Stimulated activated CD8-positive, alpha-beta memory T cell treated with anti-CD3 and anti-CD28 coated beads, Interleukin-12 subunit alpha, Interleukin-12 subunit beta, amount 100 ng/mL, for 4 hours (primary cell): ENCODE measurements around the gene DDAH1.

Experiments
- DNase-seq: peaks from one replicate; pipeline ENCODE4 v3.0.0-alpha.2; 2020; ENCODE audit warnings: low read depth

The DDAH1 gene

DNA sequence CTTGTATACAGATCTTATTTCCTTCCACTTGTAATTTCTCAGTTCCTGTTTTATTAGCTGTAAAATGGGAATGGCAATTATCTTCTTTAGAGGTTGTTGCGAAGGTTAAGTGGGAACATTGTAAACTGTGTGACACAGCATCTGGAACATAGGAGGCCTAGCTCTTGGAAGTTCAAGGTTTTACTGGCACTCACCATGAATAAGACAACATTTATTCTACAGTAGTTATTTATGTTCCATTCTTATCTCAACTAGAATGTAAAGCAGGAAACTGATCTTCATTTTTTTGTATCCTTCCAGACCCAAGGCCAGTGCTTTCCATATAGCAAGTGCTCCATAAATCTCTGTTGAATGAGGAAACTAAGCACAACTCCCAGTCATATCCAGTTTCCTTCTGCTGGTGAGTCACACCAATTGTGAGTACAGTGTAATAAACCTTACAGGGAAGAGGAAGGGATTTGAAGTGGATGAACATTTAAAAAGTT is 189.9 kb downstream of the DDAH1 start:
- no peak for DNase-seq

DNA sequence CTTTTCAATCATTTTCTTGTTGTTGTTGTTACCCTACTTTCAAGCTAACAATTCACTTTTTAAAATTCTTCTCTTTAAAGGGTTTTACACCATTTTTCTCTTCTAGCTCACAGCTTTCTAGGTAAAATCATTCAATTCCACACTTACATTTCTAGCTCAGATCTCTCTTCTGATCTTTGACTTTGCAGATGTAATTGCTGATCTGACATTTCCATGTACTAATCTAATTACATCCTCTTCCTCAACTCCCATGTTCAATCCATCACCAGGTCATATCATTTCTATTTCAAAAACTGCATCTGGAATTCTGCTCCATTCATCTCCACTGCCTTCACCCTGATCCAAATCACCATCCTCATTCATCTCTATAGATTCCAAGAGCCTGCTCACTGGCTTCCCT is 191.6 kb downstream of the DDAH1 start:
- no peak for DNase-seq

DNA sequence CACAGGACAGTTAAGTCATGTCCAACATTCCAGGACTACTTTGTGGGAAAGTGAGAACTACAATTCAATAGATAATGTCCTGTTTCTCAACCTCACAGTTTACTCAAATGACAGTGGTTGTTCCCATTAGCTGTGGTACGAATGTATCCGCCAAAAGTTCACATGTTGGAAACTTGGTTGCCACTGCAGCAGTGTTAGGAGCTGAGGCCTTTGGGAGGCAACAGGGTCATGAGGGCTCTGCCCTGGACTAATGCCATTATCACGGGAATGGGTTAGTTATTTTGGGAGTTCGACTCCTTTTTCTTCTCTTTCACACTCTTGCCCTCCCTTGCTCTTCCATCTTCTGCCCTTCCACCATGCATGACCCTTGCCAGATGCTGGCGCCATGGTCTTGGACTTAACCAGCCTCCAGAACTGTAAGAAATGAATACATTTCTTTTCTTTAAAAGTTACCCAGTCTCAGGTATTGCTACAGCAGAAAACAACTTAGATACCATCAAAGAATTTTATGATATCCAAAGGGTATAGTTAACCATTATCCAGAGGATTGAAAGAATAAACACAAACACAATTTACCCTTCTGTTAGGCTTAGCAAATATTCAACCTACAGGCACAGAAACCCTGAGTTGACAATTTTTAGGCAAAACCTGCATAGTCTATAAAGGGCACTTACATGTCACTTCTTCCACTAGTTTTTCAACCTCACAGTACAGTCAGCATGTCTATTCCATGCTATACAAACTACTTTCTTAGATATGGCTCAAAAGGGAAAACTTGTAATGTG is 196.0 kb downstream of the DDAH1 start:
- DNase-seq: no peak
